Neural progenitor cell (in vitro differentiated cells): ENCODE data around the gene NKTR. TPM values are rescaled to one million over a fixed set of nuclear protein-coding genes. Genes with fewer than 3 reads are reported as not detected.
A peak's percentile ranks its signal among the peaks of the same experiment; 100 is the strongest.

Experiments
- DNase-seq: peaks from one replicate; pipeline ENCODE4 v3.0.0-alpha.2; 2016; ENCODE audit warnings: low spot score
- H2AFZ ChIP-seq: fragments of 200-600 bp; sonication (generic); replicated peaks from 2 replicates; pipeline ENCODE4 v1.6.1; 2016; ENCODE audit warnings: antibody characterized with exemption
- H3F3A ChIP-seq: fragments of 200-600 bp; sonication (generic); 2 replicates; pipeline ENCODE4 v1.6.1; 2016; ENCODE audit warnings: antibody characterized with exemption, low read depth
- H3K27ac ChIP-seq: fragments of 200-600 bp; sonication (generic); 2 replicates; pipeline ENCODE4 v1.5.1; 2016; ENCODE audit warnings: mild to moderate bottlenecking
- H3K27me3 ChIP-seq: fragments of 200-600 bp; sonication (generic); 2 replicates; pipeline ENCODE4 v1.6.1; 2016; ENCODE audit warnings: mild to moderate bottlenecking, moderate library complexity
- H3K36me3 ChIP-seq: fragments of 200-600 bp; sonication (generic); 2 replicates; pipeline ENCODE4 v1.5.1; 2016
- H3K4me1 ChIP-seq: fragments of 200-600 bp; sonication (generic); 2 replicates; pipeline ENCODE4 v1.6.1; 2016; ENCODE audit warnings: mixed run types
- H3K4me2 ChIP-seq: fragments of 200-600 bp; sonication (generic); 2 replicates; pipeline ENCODE4 v1.6.1; 2016
- H3K4me3 ChIP-seq: fragments of 200-600 bp; sonication (generic); 2 replicates; pipeline ENCODE4 v1.5.1; 2016
- H3K79me2 ChIP-seq: fragments of 200-600 bp; sonication (generic); 2 replicates; pipeline ENCODE4 v1.6.1; 2016; ENCODE audit warnings: low read depth
- H3K9ac ChIP-seq: fragments of 200-600 bp; sonication (generic); 2 replicates; pipeline ENCODE4 v1.6.1; 2016
- H3K9me3 ChIP-seq: fragments of 200-600 bp; sonication (generic); 2 replicates; pipeline ENCODE4 v1.5.1; 2016; ENCODE audit warnings: low read depth
- H4K20me1 ChIP-seq: fragments of 200-600 bp; sonication (generic); 2 replicates; pipeline ENCODE4 v1.6.1; 2016; ENCODE audit warnings: low read depth
- H3K27ac Mint-ChIP-seq: 3 replicates; pipeline ENCODE4 v1.8.0; 2021; ENCODE audit warnings: mixed read lengths
- H3K27me3 Mint-ChIP-seq: 2 replicates; pipeline ENCODE4 v1.8.0; 2022; ENCODE audit warnings: low read depth, mild to moderate bottlenecking, inconsistent platforms, moderate library complexity, mixed read lengths; ENCODE audit not compliant: insufficient read depth
- H3K36me3 Mint-ChIP-seq: 3 replicates; pipeline ENCODE4 v1.8.0; 2021; ENCODE audit warnings: mixed read lengths
- H3K4me1 Mint-ChIP-seq: 3 replicates; pipeline ENCODE4 v1.8.0; 2021; ENCODE audit warnings: mixed read lengths
- H3K4me3 Mint-ChIP-seq: 3 replicates; pipeline ENCODE4 v1.8.0; 2021; ENCODE audit warnings: mild to moderate bottlenecking, moderate library complexity, mixed read lengths
- H3K9me3 Mint-ChIP-seq: 3 replicates; pipeline ENCODE4 v1.8.0; 2020; ENCODE audit warnings: mixed read lengths
- CTCF ChIP-seq: fragments of 200-600 bp; sonication (generic); IDR thresholded peaks from 2 replicates; pipeline ENCODE4 v1.5.1; 2017; ENCODE audit warnings: antibody characterized with exemption, mild to moderate bottlenecking
- EZH2 ChIP-seq: fragments of 200-600 bp; sonication (generic); IDR thresholded peaks from 2 replicates; pipeline ENCODE4 v1.6.1; 2017; ENCODE audit warnings: antibody characterized with exemption, mild to moderate bottlenecking, moderate library complexity
- EZH2phosphoT487 ChIP-seq: fragments of 200-600 bp; sonication (generic); IDR thresholded peaks from 2 replicates; pipeline ENCODE4 v1.6.1; 2017; ENCODE audit warnings: antibody characterized with exemption
- total RNA-seq: library from RNA; depleted of rRNA; stranded (reverse); fragments of >200 nt; gene quantifications from 2 replicates; pipeline ENCODE4 v1.2.3, GENCODE V29; 2015; ENCODE audit warnings: low replicate concordance

The NKTR gene
- total RNA-seq, 1 donor from 2014 or later, result 190 TPM

GRCh38 chr3:42652611-42653302 is 52.3 kb downstream of the NKTR start:
- Histone ChIP-seq H3K27me3 (no peaks in the 10 kb centered on the region), H3K4me1 (peaks cover 12% of the 10 kb centered on the region), H3K9me3 (no peaks in the 10 kb centered on the region), H3K36me3 (no peaks in the 10 kb centered on the region), H3K9ac (no peak overlapping the region), H3K79me2 (no peaks in the 10 kb centered on the region), H2AFZ (no peak overlapping the region), H3F3A (peaks cover 20% of the 10 kb centered on the region), H4K20me1 (peaks cover 21% of the 10 kb centered on the region), H3K4me3 (no peak overlapping the region), H3K4me2 (peak overlapping the region; percentile 100), H3K27ac (no peak overlapping the region)
- Mint-ChIP-seq H3K27ac (peak overlapping the region; percentile 60), H3K4me3 (peak overlapping the region; percentile 92), H3K9me3 (no peaks in the 10 kb centered on the region), H3K4me1 (peaks cover 34% of the 10 kb centered on the region), H3K36me3 (peaks cover 12% of the 10 kb centered on the region), H3K27me3 (peaks cover 6% of the 10 kb centered on the region)
- DNase-seq, result no peak
- TF ChIP-seq EZH2phosphoT487 (no peak), CTCF (no peak), EZH2 (no peak)

DNA sequence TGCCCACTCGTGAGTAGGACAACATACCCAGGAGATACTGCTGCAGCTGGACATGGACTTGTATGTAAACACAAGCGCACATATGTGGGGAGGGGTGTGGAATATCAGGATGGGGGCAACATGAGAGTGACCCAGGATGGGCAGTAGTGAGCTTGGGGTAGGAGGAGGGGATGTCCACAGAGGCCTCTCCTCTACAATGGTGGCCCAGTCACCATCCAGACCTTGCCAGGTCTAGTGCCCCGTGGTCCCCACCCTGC is 52.7 kb downstream of the NKTR start:
- H3K27ac Mint-ChIP-seq, result peak overlapping the region; percentile 60
- no peaks in the 10 kb centered on the region for H3K9me3 Mint-ChIP-seq
- Histone ChIP-seq H3K9me3 (no peaks in the 10 kb centered on the region), H3K79me2 (no peaks in the 10 kb centered on the region), H3K4me1 (peaks cover 12% of the 10 kb centered on the region), H3K4me3 (peak overlapping the region; percentile 86), H4K20me1 (peaks cover 21% of the 10 kb centered on the region), H3K36me3 (no peaks in the 10 kb centered on the region), H3K4me2 (peak overlapping the region; percentile 100), H3K27ac (no peak overlapping the region), H2AFZ (no peak overlapping the region), H3K9ac (no peak overlapping the region), H3K27me3 (no peaks in the 10 kb centered on the region), H3F3A (peaks cover 16% of the 10 kb centered on the region)
- TF ChIP-seq EZH2 (no peak), CTCF (no peak), EZH2phosphoT487 (no peak)
- H3K4me1 Mint-ChIP-seq, result peaks cover 30% of the 10 kb centered on the region
- H3K4me3 Mint-ChIP-seq, result peak overlapping the region; percentile 92
- no peak for DNase-seq
- peaks cover 8% of the 10 kb centered on the region for H3K36me3 Mint-ChIP-seq
- peaks cover 5% of the 10 kb centered on the region for H3K27me3 Mint-ChIP-seq

- Histone ChIP-seq H3K9ac (peak within 1 kb of the TSS; percentile 45), H3K4me3 (peak within 1 kb of the TSS; percentile 86), H3K4me1 (peaks cover 12% of the 10 kb centered on the region), H2AFZ (peak within 1 kb of the TSS; percentile 92), H3K79me2 (no peaks in the 10 kb centered on the region), H3F3A (peaks cover 11% of the 10 kb centered on the region), H3K27me3 (no peaks in the 10 kb centered on the region), H3K4me2 (peak within 1 kb of the TSS; percentile 100), H3K36me3 (no peaks in the 10 kb centered on the region), H4K20me1 (peaks cover 21% of the 10 kb centered on the region), H3K27ac (no peak within 1 kb of the TSS), H3K9me3 (no peaks in the 10 kb centered on the region)
- Mint-ChIP-seq H3K9me3 (no peaks in the 10 kb centered on the region), H3K4me1 (peaks cover 30% of the 10 kb centered on the region), H3K27me3 (peaks cover 5% of the 10 kb centered on the region), H3K27ac (peak within 1 kb of the TSS; percentile 81), H3K4me3 (peak within 1 kb of the TSS; percentile 92), H3K36me3 (peaks cover 8% of the 10 kb centered on the region)
- DNase-seq, result peak; percentile 41
- TF ChIP-seq EZH2, result peak; percentile 17
- no peak for TF ChIP-seq CTCF
Measured at GRCh38 chr3:42653560-42654330, 53.3 kb downstream of the NKTR start, which contains the start of gene ZBTB47. TSS of gene ZBTB47 (plus strand) at chr3:42653697. CDS start at chr3:42658356, 4,659 bp downstream.
